Thoracic aorta (tissue), 2 donors: Measurements from ENCODE around the gene SLC2A11. TPM values are rescaled to one million over a fixed set of nuclear protein-coding genes. Genes with fewer than 3 reads are reported as not detected.

ENCODE experiments used
- ATAC-seq: fragments of 150-250 bp; one replicate; pipeline ENCODE4 v1.8.0; 2017; ENCODE audit warnings: low read depth; ENCODE audit not compliant: insufficient number of reproducible peaks, low FRiP score
- DNase-seq: peaks from one replicate; pipeline ENCODE4 v3.0.0-alpha.2; 2020; ENCODE audit warnings: low spot score
- H3K27ac ChIP-seq, 2 donors: fragments of 200-600 bp; sonication (generic); 1 replicate in 1 of 2; 2 replicates in 1 of 2; pipeline ENCODE4 v1.5.1; 2016; ENCODE audit warnings: mild to moderate bottlenecking in 2 of 2, moderate library complexity in 2 of 2
- H3K27me3 ChIP-seq: fragments of 200-600 bp; sonication (generic); replicated peaks from 2 replicates; pipeline ENCODE4 v1.6.0; 2016; ENCODE audit warnings: mild to moderate bottlenecking; ENCODE audit not compliant: insufficient read depth
- H3K36me3 ChIP-seq: fragments of 200-600 bp; sonication (generic); one replicate; pipeline ENCODE4 v1.5.1; 2016
- H3K4me1 ChIP-seq, 2 donors: fragments of 200-600 bp; sonication (generic); 1 replicate in 1 of 2; 2 replicates in 1 of 2; pipeline versions ENCODE4 v1.5.1 to v1.6.0; 2016; ENCODE audit warnings: low read depth in 2 of 2, mild to moderate bottlenecking in 1 of 2; ENCODE audit not compliant: control insufficient read depth in 1 of 2
- H3K4me3 ChIP-seq: fragments of 200-600 bp; sonication (generic); 2 replicates; pipeline ENCODE4 v1.5.1; 2016; ENCODE audit warnings: mild to moderate bottlenecking
- H3K9me3 ChIP-seq: fragments of 200-600 bp; sonication (generic); 2 replicates; pipeline ENCODE4 v1.5.1; 2016
- CTCF ChIP-seq: fragments of 200-600 bp; sonication (generic); IDR thresholded peaks from one replicate; pipeline ENCODE4 v1.5.1; 2019; ENCODE audit warnings: antibody characterized with exemption
- total RNA-seq, 2 donors: library from RNA; depleted of rRNA; stranded (reverse); fragments of >200 nt; gene quantifications; one replicate each; pipeline versions ENCODE4 v1.1.0 to v1.2.3, GENCODE V29; 2016

Gene SLC2A11
- total RNA-seq, 2 donors from 2014 or later = 9.2 to 25.5 TPM

GRCh38 chr22:23824476-23825245 lies 33.0 kb upstream of the SLC2A11 start:
- no peak for TF ChIP-seq CTCF
- no peaks in the 10 kb centered on the region for H3K9me3 ChIP-seq
- ATAC-seq = no peak
- H3K4me1 ChIP-seq = peaks cover 4 to 27% of the 10 kb centered on the region in 2 donors
- no peak for DNase-seq
- no peak overlapping the region for H3K4me3 ChIP-seq
- H3K27me3 ChIP-seq = no peaks in the 10 kb centered on the region
- no peak overlapping the region for H3K27ac ChIP-seq
- H3K36me3 ChIP-seq = peaks cover 37% of the 10 kb centered on the region

GRCh38 chr22:23825246-23825905 lies 32.3 kb upstream of the SLC2A11 start:
- TF ChIP-seq CTCF = no peak
- no peak overlapping the region for H3K4me3 ChIP-seq
- no peak overlapping the region for H3K27ac ChIP-seq
- DNase-seq (no peak), ATAC-seq (no peak)
- no peaks in the 10 kb centered on the region for H3K9me3 ChIP-seq
- H3K4me1 ChIP-seq = peaks cover 4 to 27% of the 10 kb centered on the region in 2 donors
- peaks cover 37% of the 10 kb centered on the region for H3K36me3 ChIP-seq
- H3K27me3 ChIP-seq = no peaks in the 10 kb centered on the region

DNA sequence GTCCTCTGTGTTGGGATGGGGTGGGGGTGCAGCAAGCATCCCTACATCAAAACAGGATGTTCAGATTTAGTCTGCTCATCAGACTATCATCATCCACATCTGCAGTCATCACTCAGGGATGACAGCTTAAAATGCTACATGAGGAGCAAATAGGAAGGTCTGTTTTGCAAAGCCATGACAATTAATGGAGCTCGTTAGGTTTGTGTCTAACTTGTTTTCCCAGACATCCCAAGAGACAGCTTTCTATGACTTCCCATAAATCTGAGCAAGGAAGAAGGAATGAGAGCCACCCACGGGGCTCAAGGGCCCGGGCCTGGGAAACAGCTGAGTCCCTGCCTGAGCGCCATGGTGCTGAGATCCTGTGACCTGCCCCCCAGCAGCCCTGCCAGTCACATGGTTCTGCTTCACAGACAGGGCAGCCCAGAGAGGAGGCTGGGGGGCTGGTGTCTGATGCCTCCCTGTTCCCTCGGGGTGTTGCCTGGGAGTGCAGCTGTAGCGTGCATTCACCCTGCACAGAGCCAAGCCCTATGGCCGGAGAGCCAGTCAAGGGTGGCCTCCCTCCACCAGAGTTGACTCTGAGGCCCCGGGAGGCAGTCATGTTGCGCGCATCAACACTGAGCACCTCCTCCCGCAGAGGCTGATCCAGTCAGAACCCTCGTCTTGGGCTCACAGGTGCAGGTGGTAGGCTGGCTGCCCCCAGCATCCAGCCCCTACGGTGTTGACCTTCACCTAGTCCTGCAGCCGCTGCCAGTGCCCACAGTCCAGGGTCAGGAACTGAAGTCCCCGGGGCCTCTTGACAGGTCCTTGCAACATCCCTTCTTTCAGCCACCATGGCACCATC lies 30.9 kb upstream of the SLC2A11 start:
- Histone ChIP-seq H3K4me3 (no peak overlapping the region), H3K4me1 (peaks cover 4 to 28% of the 10 kb centered on the region in 2 donors), H3K27ac (no peak overlapping the region), H3K27me3 (no peaks in the 10 kb centered on the region), H3K36me3 (peaks cover 29% of the 10 kb centered on the region), H3K9me3 (no peaks in the 10 kb centered on the region)
- no peak for ATAC-seq
- DNase-seq = no peak
- no peak for TF ChIP-seq CTCF

GRCh38 chr22:23827351-23827995 lies 30.2 kb upstream of the SLC2A11 start:
- no peak for ATAC-seq
- no peak overlapping the region for H3K27ac ChIP-seq
- peaks cover 29% of the 10 kb centered on the region for H3K36me3 ChIP-seq
- no peak overlapping the region for H3K4me3 ChIP-seq
- TF ChIP-seq CTCF = no peak
- peaks cover 2 to 28% of the 10 kb centered on the region in 2 donors for H3K4me1 ChIP-seq
- no peaks in the 10 kb centered on the region for H3K9me3 ChIP-seq
- no peak for DNase-seq
- no peaks in the 10 kb centered on the region for H3K27me3 ChIP-seq
